HG03558 (cell line): ENCODE data around the gene EFNA3.
"Not testable (repeated sequence)": the region's sequence is repeated elsewhere in the genome, so short reads cannot be mapped to it uniquely, and the experiment has no call there.

ENCODE experiments used
- ATAC-seq: cut with Tn5 transposase; IDR thresholded peaks from one replicate; pipeline ENCODE4 v1.9.1; 2021; ENCODE audit warnings: moderate number of reproducible peaks; ENCODE audit not compliant: unreplicated experiment; ENCODE audit errors: extremely low read depth

The EFNA3 gene

GRCh38 chr1:155107309-155108264, 28.9 kb downstream of the EFNA3 start:
- no peak for ATAC-seq

DNA sequence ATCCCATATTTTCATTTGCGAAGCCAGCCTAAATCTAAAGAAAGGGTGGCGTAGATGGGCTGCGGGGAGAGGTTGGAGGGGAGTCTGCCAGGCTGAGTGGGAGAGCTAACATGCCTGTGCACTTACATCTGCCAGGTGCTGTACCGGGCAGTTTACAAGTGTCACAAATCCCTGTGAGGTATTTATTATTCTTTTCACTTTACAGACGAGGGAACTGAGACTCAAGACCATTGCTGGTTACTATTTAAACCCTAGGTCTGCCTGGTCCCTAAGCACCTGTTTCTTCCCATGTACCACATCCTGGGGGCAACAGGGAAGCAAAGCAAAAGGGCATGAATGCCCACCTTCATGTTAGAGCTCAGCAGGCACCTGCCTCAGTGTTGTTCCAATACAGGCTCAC, 29.7 kb downstream of the EFNA3 start:
- no peak for ATAC-seq

- no peak for ATAC-seq
Observed at GRCh38 chr1:155110381-155110780, 31.7 kb downstream of the EFNA3 start.

- ATAC-seq: no peak
Observed at GRCh38 chr1:155110826-155111225, 32.2 kb downstream of the EFNA3 start.

DNA sequence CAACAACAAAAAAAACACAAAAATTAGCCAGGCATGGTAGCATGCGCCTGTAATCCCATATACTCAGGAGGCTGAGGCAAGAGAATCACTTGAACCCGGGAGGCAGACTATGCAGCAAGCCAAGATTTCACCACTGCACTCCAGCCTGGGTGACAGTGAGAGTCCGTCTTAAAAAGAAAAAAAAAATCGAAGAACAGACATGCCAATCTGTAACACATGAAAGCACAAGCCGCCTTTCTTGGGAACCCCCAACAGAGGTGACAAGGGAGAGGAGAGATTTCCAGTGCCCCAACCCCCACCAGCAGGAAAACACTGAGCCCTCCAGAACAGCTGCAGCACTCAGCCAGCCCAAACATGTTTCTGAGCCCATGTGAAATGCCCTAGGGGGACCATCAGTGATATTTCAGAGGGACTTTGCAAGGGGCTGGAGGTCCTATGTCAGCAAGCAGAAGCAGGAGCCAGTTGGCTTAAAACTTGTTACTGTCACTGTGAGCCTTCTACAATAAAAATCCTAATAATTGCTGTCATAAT, 34.9 kb downstream of the EFNA3 start:
- ATAC-seq: no peak

DNA sequence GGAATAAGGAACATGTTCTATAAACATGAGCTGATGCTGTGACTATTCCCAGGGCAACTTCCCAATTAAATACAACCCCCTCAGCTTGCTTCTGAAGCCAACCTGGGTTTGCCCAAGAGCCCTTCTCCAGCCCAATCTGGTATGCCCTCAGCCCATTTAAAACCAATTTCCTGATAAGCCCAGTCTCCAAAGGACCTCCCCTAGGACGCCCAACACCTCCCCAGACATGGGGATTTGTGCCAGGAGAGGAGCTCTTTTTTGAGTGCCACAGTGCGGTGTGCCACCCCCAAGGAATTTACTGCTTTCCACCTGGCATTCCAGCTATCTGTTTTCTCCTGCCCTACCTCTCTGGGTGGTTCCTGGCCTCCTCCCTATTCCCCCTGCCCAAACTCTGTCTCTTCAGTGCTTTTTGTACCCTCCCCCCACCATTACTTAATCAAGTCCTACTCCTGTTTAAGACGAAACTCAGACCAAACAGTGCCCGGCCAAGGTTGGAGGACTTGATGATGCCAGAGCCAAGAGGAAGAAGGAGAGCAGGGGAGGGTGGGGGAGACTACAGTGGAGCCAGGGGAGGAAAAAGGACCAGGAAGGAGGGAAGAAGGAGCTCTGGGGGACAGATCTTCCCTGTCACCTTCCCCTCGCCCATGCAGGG, 37.6 kb downstream of the EFNA3 start:
- ATAC-seq: no peak

DNA sequence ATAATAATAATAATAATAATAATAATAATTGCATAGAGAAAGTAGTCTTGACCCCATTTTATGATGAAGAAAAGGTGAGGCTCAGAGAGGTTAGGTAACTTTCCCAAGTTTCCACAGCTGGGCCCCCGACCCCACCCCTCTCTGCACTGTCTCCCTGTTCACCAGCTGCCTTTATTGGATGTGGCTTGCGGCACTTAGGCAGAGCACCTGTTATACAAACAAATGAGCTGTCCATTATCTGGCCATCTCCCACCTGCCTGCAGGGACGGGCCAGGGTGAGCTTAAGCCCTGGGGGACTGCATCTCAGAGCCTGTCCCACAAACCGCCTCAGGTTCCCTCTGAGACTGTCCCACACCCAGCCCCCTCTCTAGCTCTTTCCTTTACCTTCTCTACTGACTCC, 39.0 kb downstream of the EFNA3 start:
- ATAC-seq: no peak

DNA sequence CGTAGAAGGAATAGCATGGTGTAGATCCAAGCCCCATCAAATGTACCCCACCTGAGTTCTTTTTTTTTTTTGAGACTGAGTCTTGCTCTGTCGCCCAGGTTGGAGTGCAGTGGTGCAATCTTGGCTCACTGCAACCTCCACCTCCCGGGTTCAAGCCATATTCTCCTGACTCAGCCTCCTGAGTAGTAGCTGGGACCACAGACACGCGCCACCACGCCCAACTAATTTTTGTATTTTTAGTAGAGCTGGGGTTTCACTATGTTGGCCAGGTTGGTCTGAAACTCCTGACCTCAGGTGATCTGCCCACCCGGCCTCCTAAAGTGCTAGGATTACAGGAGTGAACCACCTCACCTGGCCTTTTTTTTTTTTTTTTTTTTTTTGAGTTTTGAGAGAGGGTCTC, 39.5 kb downstream of the EFNA3 start:
- ATAC-seq: not testable (repeated sequence)

DNA sequence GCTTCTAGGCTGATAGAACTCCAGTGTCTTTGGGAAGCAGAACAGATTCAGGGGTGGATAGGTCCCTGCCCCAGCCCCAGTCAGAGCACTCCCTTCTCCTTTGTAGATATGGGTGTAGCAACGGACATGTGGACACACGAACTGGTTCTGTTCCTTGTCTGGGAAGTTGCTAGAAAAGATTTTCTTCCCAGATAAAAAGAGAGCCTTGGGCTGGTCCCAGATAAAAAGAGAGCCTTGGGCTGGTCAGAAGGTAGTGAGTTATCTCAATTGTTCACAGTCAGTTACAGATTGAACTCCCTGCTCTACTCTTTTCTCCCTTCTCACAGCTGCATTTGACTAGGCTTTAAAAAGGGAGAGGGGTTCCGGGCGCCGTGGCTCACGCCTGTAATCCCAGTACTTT, 41.6 kb downstream of the EFNA3 start:
- ATAC-seq: no peak

GRCh38 chr1:155121249-155121648, 42.6 kb downstream of the EFNA3 start:
- ATAC-seq: no peak

DNA sequence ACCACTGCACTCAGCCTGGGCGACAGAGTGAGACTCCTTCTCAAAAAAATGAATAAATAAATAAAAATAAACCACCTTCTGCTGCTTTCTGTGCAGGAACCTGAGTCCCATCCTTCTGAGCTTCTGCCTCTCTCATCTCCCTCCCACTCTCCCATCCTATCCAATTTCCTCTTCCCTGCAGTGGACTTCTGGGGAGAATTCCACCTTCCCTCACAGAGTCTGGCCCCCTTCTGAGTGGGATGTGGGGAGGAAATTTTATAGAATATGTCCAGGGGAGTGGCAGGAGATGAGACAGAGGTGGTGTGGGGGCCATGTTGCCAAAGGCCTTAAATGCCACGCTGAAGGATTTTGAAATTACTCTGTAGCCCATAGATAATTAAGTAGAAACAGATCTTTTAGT, 43.7 kb downstream of the EFNA3 start:
- no peak for ATAC-seq

DNA sequence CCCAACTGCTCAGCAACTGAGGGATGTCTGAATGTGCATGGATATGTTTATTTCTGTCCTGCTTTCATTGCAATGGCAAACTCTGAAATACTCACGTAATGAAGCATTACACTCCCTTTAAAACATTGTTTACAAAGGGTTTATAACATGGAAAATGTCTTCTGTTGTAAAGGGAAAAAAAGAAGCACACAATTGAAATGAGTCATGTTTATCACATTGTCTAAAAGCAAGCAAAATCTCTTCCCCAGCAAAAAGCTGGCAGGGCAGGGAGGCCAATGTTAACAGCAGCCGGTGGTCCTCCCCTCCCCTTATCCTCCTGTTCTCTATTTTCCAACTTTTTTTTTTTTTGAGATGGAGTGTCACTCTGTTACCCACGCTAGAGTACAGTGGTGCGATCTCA, 45.2 kb downstream of the EFNA3 start:
- no peak for ATAC-seq

DNA sequence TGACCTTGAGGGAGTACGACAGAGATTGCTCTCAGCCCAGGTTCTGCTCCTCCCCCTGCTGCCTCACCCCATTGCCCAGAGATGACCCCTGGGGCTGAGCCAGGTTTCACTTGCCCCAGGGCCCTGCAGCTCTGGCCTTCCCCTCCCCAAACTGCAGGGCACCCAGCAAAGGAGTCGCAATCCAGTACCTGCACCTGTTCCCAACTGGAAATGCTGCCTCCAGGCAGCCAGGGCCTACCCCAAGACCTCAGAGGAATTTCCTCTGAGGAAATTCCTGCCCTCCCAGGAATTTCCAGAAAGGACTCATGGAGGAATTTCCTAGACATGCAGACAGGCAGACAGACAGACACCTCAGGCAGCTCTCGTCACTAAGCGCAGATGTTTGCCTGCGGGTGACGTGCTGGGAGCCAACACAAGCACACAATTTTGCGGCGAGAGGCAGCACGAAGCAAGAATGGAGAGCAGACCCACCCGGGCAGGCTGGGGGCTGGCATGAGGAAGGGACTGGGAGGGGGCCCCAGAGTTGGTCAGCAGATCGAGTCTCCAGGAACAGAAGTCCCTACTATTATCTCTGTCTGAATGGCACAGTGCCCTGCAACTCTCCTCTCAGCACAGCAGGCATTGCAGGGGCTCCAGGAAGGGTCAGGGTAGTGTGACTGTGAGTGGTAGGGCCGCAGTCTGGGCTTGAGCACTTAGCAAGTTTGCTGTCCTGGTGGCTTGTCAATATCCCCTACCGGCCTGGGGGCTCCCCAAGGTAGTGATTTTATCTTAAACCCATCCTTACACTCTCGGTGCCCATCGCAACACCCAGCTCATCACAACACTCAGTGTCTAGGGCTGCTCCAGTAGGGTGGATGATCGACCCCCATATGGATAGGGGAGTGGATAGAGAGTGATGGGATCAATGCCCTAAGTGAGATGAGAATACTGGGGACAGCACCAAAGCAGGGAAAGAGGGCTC, 46.1 kb downstream of the EFNA3 start:
- ATAC-seq: no peak

GRCh38 chr1:155125511-155125945, 46.9 kb downstream of the EFNA3 start:
- no peak for ATAC-seq

DNA sequence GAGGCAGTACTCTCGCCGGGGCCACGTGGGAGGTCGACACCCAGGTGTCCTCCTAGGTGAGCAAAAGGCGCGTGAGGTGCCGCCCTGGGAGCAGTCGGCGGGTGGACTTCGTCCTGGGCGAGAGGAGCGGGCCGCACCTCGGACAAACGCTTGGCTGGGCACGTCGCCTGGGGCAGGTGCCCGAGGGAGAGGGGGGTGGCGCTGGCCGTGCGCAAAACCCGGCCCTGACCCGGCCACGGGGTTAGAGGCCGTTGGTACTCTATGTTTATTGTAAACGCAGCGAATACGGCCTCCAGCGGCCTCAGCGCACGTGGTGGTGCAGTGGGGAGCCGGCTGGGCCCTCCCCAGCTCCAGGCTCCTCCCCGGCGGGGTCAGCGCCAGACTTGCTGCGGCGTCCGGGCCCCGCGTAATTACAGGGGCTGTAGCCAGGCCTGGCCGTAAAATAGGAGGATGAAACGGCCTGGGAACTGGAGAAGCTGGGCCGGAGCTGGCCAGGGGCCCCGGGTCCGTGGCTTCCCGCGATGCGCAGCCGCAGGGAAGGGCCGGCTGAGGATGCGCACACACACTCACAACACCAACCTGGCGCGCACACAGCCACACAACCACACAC, 47.4 kb downstream of the EFNA3 start:
- no peak for ATAC-seq

- no peak for ATAC-seq
Observed at GRCh38 chr1:155126556-155127104, 48.0 kb downstream of the EFNA3 start.

GRCh38 chr1:155127105-155127966, 48.7 kb downstream of the EFNA3 start, which contains the start of gene EFNA1:
Gene EFNA1 (plus strand): TSS chr1:155127876. CDS start chr1:155127978, 102 bp downstream.
- ATAC-seq: no peak

GRCh38 chr1:155127967-155128754, 49.5 kb downstream of the EFNA3 start:
- no peak for ATAC-seq
